Adrenal gland (tissue), 12 donors: Measurements from ENCODE around the gene TOR4A. TPM values are rescaled to one million over a fixed set of nuclear protein-coding genes. Genes with fewer than 3 reads are reported as not detected.
A peak's percentile ranks its signal among the peaks of the same experiment; 100 is the strongest.

Source experiments
- DNase-seq, 7 donors: peaks; one replicate each; pipeline ENCODE4 v3.0.0-alpha.2; 2019 to 2020
- H3K27ac ChIP-seq, 5 donors: fragments of 200-600 bp; sonication (generic) in 4 of 5; 1 replicate in 3 of 5; 2 replicates in 2 of 5; pipeline versions ENCODE4 v1.5.1 to v1.8.0; 2016 to 2020; ENCODE audit warnings: mild to moderate bottlenecking in 1 of 5
- H3K27me3 ChIP-seq: fragments of 200-600 bp; 2 replicates; pipeline ENCODE4 v1.8.0; 2021
- H3K36me3 ChIP-seq, 2 donors: fragments of 200-600 bp; replicated peaks in 1 of 2; 1 replicate in 1 of 2; 2 replicates in 1 of 2; pipeline versions ENCODE4 v1.5.1 to v1.8.0; 2018 to 2022
- H3K4me1 ChIP-seq, 2 donors: fragments of 200-600 bp; replicated peaks in 1 of 2; 1 replicate in 1 of 2; 2 replicates in 1 of 2; pipeline versions ENCODE4 v1.5.1 to v1.8.0; 2018 to 2021
- H3K4me3 ChIP-seq, 4 donors: fragments of 200-600 bp; sonication (generic) in 3 of 4; one replicate each; pipeline ENCODE4 v1.5.1; 2016 to 2018
- H3K9me3 ChIP-seq, 3 donors: fragments of 200-600 bp; sonication (generic) in 1 of 3; replicated peaks in 1 of 3; 1 replicate in 2 of 3; 2 replicates in 1 of 3; pipeline versions ENCODE4 v1.5.1 to v1.8.0; 2016 to 2021
- CTCF ChIP-seq, 6 experiments: fragments of 450-650 bp in 4 of 6; fragments of 200-600 bp in 2 of 6; sonication (generic) in 1 of 6; IDR thresholded peaks; 1 replicate in 5 of 6; 2 replicates in 1 of 6; pipeline versions ENCODE4 v1.5.1 to v1.8.0; 2016 to 2021; ENCODE audit warnings: antibody characterized with exemption in 6 of 6, mild to moderate bottlenecking in 2 of 6, moderate library complexity in 1 of 6
- POLR2A ChIP-seq, 2 donors: fragments of 450-650 bp; IDR thresholded peaks; one replicate each; pipeline ENCODE4 v1.6.1; 2017; ENCODE audit warnings: antibody characterized with exemption in 2 of 2, mild to moderate bottlenecking in 2 of 2, moderate library complexity in 1 of 2
- WGBS, 4 donors: extraction: QIAGEN DNeasy Blood & Tissue Kit in 2 of 4; methylation state at CpG; one replicate each; pipeline versions ENCODE4 v1.1.5 to v1.1.7; 2013 to 2017; 5-methylcytosine and 5-hydroxymethylcytosine counted together
- intact Hi-C, 2 donors: fragments of 100-400 bp; cut with DNase I; formaldehyde crosslinking; loops; one replicate each; pipeline versions ENCODE4 v1.14.1 to v1.15.0; 2022 to 2023
- polyA plus RNA-seq, 3 donors: library from polyadenylated mRNA; stranded (reverse); fragments of 200-250 nt in 2 of 3; fragments of 350-450 nt in 1 of 3; fragmentation: Illumina TruSeq in 1 of 3; extraction: RNeasy Lipid Tissue Mini Kit (QIAGEN cat#74804) in 1 of 3; gene quantifications; one replicate each; pipeline ENCODE4 v1.2.3, GENCODE V29; 2013 to 2014
- total RNA-seq, 9 donors: library from RNA; depleted of rRNA in 4 of 9; stranded (reverse); fragments of >200 nt in 4 of 9; fragments of 120-200 nt in 1 of 9; fragmentation: NEBNext Ultra II Directional in 1 of 9; extraction: Animal tissue kit (Norgen Biotek cat#: 25700) in 1 of 9; gene quantifications; one replicate each; pipeline versions ENCODE4 v1.1.0 to v1.2.4, GENCODE V29; 2013 to 2023
- donor health status: healthy with polysubstance abuse.
- donor health status: Bipolar disorder and iron deficiency.
- donor health status: DM: yes; HTN: yes; CAD: no.
- donor health status: DM: no; HTN: no; CAD: no.
- donor health status: DM: no; HTN: no; CAD: no.
- donor health status: DM: yes; HTN: yes; CAD: no.

Gene TOR4A
- total and polyA plus RNA-seq, 12 donors: 0.49 to 21.5 (median 7.4) TPM

DNA sequence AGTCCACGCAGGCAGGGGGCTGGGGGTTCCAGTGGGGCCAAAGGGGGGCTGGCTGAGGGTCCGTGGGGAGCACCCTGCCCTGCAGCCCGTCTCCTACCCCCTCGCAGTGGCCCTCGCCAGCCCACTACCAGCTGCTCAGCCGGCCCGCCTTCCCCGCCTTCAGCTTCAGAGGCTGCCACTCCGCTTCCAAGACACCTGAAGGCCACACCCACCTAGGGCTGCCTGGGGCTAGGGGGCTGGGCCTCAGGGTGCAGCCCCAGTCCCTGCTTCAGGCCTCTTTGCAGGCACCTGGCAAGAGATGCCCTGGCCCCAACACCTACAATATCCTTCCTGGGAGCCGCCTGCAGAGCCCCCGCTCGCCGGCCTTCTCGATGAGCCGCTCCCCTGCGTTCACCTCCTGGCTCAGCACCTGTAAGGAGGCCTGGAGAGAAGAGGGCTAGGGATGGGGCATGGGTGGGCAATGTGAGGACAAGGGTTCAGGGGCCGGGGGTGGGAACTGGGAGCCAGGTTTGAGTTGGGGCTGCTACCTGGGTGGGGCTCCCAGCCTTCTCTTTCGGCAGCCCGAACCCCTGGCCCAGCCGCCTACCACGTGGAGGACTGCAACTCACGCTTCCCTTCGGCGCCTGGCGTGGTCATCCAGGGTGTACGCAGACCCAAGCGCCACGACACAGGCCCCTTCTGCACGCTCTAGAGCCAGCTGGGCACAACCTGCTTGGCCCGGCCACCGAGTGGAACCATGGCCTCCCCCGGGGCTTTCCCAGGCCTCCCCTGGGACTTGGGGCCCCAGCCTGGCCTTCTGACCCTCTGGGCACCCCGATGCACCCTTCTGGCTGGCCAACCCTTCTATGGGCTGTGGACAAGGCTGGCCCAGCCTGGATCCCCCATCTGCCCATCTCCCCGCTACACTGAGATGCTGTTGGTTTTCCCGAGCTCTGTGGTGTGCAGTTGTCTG lies 24.7 kb upstream of the TOR4A start:
- peaks cover 14 to 31% of the 10 kb centered on the region in 2 donors for H3K4me1 ChIP-seq
- H3K27me3 ChIP-seq: no peaks in the 10 kb centered on the region
- H3K36me3 ChIP-seq: peaks cover 0 to 2% of the 10 kb centered on the region in 2 donors
- no peak overlapping the region for H3K27ac ChIP-seq
- intact Hi-C loops: no loop called here
- no peaks in the 10 kb centered on the region for H3K9me3 ChIP-seq
- TF ChIP-seq POLR2A (IDR thresholded peaks at IDR 0.05): no peak
- TF ChIP-seq CTCF (IDR thresholded peaks at IDR 0.05): no peak
- WGBS, 4 donors: 86 to 100% (median 94%) methylated on average over 13 to 35 of the region's 35 CpGs
- DNase-seq: no peak
- no peak overlapping the region for H3K4me3 ChIP-seq

GRCh38 chr9:137253717-137254623 lies 23.6 kb upstream of the TOR4A start:
- H3K27ac ChIP-seq: peak overlapping the region in 2 of 5 donors; percentile 65 to 88
- intact Hi-C loops: no loop called here
- H3K36me3 ChIP-seq: peaks cover 0 to 10% of the 10 kb centered on the region in 2 donors
- 33 to 60% (median 48%) methylated on average over 11 to 21 of the region's 21 CpGs for WGBS, 4 donors
- H3K4me3 ChIP-seq: peak overlapping the region in 2 of 4 donors; percentile 44 to 99
- H3K27me3 ChIP-seq: no peaks in the 10 kb centered on the region
- no peaks in the 10 kb centered on the region for H3K9me3 ChIP-seq
- H3K4me1 ChIP-seq: peaks cover 14 to 31% of the 10 kb centered on the region in 2 donors
- TF ChIP-seq POLR2A (IDR thresholded peaks at IDR 0.05) (no peak), CTCF (IDR thresholded peaks at IDR 0.05) (no peak)
- DNase-seq: peak in 5 of 7 donors; percentile 49 to 68 (median 62)

DNA sequence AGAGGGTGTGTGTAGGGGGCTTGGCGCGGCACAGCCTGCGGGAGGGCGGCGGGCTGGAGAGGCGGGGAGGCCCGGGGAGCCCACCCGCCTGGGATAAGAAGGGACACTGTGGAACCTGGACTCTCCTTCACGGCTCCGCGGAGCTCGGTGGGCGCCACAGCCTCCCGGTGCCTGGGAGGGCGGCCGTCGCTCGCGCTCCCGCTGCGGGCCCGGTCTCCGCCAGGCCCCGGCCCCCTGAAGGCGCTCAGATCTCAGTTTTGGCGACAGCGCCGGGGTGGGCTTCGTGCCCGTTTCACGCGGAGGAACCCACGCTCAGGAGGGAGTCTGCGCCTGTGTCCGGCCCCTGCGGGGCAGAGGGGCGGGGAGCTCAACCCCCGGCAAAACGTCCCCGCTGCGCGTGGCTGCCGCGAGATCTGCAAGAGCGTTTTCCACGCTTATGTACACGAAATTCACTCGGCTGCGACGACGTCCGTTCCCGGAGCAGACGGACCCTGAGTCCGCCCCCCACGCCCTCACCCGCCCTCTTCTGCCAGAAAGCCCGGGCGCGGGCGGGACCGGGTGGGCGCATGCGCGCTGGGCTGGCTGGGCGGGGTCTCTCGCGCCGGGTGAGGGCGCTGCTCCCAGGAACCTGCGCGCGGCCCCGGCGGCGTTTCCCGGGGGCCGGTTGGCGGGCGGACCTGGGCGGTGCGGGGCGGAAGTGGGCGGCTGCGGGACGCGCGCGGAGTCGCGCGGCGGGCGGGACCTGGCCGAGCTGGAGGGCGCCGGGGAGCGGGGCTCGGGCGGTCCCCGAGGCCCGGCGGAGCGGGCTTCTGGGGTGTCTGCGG lies 22.7 kb upstream of the TOR4A start, which contains the start of gene NELFB:
NELFB (plus strand) TSS at position 704 of the 824 bp plus-strand sequence.
- DNase-seq: peak; percentile 87 to 95 (median 93)
- Histone ChIP-seq H3K9me3 (no peaks in the 10 kb centered on the region), H3K4me1 (peaks cover 14 to 31% of the 10 kb centered on the region in 2 donors), H3K27me3 (no peaks in the 10 kb centered on the region), H3K4me3 (peak within 1 kb of the TSS; percentile 80 to 99 (median 94)), H3K27ac (peak within 1 kb of the TSS in 3 of 5 donors; percentile 20 to 88 (median 65)), H3K36me3 (peaks cover 0 to 15% of the 10 kb centered on the region in 2 donors)
- peak in 1 of 6 experiments; percentile 11 for TF ChIP-seq CTCF (IDR thresholded peaks at IDR 0.05)
- TF ChIP-seq POLR2A (IDR thresholded peaks at IDR 0.05): peak; percentile 48 to 58
- intact Hi-C loops: no loop called here
- WGBS, 4 donors: 1 to 4% (median 2%) methylated on average over 15 to 105 of the region's 105 CpGs
